CD4-positive, alpha-beta T cell treated with Interleukin-4 for 4 hours (primary cell): ENCODE results near the gene PRPF40A.

Experiments
- DNase-seq: peaks from one replicate; pipeline ENCODE4 v3.0.0-alpha.2; 2020

Gene PRPF40A

DNA sequence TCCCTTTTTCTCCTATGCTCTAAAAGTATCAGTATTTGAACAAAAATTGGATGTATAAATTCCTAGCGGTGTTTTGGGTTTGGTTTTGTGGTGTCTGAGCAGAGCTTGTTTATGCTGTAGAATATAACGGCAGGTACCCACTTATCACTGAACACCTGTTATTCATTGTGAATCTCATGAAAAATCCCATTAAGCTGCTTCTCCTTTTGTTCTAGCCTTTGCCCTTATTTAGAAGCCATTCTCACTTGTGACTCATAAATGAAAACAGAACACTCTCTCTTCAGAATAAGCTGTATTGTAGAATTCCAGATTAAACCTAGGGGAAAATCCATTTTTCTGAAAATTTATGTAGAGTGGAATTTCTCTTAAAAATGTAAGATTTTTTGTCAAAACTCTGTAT is 104.0 kb downstream of the PRPF40A start:
- no peak for DNase-seq

DNA sequence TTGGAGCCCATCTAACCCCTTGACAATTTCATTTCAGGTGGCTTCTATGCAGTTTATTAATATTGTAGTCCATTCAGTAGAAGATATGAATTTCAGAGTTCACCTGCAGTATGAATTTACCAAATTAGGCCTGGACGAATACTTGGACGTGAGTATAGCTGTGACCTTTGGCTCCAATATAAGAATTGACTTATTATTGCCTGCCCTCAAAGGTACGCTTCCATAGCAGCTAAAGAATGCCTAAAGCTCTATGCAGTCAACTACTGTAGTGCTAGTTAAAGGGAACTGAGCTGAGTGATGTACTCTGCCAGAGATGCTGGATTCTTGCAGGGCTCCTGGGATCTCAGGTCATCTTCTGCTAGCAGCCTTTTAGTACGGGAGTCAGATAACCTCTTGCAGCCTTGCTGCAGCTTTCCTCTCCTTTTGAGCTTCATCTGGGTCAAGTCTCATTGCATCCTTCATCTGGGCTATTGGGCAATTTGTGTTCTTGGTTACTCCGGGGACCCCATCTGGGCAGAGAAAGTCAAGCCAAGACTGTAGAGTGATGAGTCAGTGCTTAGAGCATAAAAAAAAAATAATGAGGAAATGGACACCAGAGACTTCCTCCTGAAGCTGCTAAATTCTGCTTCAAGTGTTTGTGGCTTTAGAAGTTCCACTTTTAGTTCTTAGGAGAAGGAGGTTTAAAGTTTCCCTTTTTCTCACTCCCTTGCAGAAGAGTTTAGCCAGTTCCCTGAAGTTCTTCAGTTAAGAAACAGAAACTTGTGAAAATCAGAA is 105.6 kb downstream of the PRPF40A start:
- peak; percentile 13 for DNase-seq

DNA sequence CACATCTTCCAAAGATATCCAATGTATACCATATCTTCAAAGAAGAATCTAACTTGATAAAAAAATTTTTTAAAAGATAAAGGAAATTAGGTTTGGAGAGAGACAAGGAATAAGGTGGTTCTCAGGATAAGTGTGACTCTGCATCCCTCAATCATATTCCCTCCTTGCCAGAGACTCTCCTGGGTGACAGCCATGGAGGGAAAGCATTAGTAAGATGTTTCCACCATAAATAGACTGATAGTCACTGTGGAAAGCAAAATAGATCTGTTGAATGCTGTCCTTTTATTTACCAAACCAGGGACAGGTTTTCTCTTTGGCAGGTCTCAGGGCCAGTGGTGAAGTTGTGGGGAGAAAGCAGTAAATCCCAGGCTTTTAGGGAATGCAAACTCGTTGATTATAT is 107.6 kb downstream of the PRPF40A start:
- DNase-seq, result no peak

DNA sequence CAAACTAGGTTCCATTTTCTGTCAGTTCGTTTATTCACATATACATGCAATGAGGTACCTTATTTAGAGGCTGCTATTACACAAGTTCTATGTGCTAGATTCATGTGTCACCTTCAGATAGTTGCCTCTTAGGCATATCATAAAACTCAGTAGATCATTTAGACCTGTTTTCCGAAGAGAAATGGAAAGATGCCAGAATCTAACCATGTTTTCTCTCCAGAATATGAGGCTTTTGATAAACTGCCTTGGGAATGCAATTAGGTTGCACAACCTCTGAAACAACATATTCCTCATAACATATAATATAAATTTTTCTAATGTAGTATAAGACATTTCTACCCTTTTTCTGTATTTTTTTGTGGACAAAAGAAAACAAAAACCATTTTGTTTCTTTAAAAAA is 108.1 kb downstream of the PRPF40A start:
- DNase-seq, result no peak

DNA sequence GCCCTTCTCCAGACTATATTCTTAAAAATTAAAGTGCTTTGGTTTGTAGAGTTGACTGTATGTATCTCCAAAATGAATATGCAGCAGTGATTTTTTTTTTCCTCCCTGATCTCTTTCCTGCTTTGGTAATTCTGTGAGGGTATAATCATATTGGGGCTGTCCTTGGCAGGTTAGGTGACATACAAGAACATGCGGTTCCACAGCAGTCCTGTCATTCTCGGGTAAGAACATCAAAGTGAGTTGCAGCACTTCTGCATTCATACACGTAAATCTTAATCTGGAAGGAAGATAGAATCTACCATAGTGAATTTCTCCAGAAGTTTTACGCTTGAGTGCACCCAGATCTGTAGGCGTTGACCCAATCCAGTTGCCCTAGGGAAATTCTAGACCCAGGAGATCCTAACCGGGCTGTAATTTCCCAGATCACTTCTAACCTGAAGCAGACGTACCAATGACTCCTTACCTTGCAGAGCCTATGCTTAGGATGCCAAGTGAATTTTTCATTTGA is 109.4 kb downstream of the PRPF40A start:
- DNase-seq, result no peak

DNA sequence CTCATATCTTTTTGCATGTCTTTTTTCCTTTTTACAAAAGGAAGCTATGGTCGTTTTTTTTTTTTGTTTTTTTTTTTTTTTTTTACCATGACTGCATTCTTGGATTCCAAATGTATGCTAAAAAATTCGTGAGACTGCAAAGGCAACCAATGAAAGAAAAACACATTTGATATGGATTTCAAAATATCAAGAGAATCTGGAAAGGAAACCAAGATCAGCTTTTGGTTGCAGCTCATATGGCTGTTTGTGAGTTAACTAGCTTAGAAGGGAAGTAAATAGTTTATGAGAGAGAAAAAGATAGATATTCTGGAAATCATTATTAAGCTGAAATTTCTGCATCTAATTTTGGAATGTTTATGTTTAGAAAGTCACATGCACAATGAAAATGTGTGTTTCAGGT is 110.3 kb downstream of the PRPF40A start:
- no peak for DNase-seq

DNA sequence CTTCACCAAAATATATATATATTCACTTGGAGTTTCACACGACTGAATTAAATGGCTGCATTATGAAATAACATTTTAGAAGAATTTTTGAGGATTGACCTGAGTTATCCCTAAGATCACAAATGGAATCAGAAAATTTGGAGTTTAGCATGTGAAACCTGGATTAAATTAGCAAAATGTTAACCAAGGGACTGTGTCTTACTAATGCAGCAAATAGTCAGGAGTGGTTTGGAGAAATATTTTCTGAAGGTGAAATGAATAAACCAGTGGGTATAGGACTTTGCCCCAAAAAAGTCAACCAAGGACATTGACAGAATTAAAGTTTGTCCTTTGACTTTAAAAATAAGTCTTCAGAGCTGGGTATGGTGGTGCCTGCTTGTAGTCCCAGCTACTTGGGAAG is 111.2 kb downstream of the PRPF40A start:
- DNase-seq, result no peak

DNA sequence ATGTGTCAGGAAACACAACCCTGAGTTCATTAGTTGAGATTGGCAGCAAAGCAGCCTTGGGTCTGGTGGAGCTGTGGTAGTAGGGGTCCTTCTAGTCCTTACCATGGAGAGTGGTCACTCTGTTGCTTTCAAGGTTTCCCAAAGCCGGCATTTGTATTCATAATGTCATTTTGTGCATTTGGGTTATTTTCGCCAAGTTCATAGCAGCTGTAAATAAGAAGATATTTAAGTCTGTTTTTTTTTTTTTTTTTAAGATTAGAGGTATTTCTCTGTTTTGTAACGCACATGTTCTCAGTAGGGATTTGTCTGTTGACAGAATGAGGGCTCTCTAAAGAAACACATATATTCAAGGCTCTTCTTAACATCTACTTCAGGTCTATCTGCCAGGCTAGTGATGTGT is 114.1 kb downstream of the PRPF40A start:
- DNase-seq, result no peak

DNA sequence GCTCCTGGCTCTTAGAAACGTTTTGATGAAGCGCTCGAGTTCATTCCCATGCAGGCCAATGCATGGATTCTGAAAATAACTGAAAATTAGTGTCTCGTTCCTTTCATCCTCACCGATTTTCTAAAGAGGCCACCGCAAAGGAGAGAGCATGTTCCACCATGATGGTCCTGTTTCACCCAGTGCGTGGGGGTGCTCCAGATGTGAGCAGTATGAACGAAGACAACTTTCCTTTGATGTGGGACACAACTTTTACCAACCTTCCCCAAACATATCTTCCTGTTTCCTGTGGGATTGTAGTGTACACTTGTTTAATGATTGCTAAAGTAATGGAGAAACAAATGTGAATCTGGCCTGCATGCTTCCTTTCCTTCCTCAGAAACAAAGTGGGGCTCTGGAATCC is 114.5 kb downstream of the PRPF40A start:
- no peak for DNase-seq
